ENCODE results near the gene RASIP1. TPM values are rescaled to one million over a fixed set of nuclear protein-coding genes. Genes with fewer than 3 reads are reported as not detected.

Gene RASIP1
- total RNA-seq, 1 donor from 2014 or later = 0.30 TPM

DNA sequence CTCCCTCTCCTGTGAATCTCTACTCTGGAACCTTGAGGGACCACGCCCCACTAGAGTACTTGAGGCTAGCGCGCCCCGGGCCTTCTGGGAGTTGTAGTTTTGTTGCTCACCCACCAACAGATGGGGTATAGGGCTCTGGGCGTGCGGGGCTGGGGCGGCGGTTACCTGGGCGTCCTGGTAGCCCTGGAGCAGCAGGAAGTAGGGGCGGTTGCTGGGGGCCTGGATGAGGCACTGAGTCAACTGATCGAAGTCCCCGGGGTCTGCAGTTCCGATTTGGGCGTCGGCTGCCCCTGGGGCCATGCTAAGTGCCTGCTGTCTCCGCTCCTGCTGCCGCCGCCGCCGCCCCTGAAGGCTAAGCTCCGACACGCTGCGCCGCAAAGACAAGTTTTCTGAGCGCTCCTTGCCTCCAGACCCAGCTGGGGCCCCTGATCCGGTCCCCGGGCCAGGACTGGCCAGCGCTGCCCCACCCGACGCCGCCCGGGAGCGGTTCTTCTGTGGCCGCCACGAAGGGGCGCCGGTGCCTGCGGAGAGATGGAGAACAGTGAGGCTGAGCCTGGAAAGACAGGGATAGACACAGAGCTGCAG is 5.3 kb downstream of the RASIP1 start:
- intact Hi-C loops (cut with micrococcal nuclease) = no loop called here

DNA sequence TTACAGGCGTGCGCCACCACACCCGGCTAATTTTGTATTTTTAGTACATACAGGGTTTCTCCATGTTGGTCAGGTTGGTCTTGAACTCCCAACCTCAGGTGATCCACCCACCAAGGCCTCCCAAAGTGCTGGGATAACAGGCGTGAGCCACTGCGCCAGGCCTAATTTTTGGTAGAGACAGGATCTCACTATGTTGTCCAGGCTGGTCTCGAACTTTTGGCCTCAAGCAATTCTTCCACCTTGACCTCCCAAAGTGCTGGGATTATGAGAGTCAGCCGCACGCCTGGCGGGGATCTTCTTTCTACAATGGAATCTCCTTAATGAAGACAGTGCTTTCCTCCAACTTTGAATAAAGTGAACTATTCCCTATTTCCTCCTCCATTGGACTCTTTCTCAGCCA is 5.8 kb downstream of the RASIP1 start:
- intact Hi-C loops (cut with micrococcal nuclease) = no loop called here

DNA sequence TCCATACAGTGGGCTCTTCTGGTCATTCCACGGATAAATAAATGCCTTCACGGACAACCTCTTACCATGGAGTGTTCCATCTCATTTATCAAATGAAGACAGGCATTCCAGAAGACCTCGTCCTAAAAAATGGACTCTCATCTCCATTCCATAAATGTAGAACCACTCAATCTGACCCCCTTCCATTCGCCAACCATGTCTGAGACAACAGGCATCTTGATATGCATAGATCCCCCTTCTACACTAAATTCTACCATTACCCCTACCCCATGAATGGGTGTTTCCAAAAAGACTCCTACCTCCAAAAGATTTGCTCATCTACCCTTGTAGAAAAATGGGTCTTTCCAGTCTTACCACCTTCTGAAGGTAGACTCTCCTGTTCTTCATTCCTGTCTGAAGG is 9.0 kb downstream of the RASIP1 start:
- intact Hi-C loops (cut with micrococcal nuclease) = no loop called here

DNA sequence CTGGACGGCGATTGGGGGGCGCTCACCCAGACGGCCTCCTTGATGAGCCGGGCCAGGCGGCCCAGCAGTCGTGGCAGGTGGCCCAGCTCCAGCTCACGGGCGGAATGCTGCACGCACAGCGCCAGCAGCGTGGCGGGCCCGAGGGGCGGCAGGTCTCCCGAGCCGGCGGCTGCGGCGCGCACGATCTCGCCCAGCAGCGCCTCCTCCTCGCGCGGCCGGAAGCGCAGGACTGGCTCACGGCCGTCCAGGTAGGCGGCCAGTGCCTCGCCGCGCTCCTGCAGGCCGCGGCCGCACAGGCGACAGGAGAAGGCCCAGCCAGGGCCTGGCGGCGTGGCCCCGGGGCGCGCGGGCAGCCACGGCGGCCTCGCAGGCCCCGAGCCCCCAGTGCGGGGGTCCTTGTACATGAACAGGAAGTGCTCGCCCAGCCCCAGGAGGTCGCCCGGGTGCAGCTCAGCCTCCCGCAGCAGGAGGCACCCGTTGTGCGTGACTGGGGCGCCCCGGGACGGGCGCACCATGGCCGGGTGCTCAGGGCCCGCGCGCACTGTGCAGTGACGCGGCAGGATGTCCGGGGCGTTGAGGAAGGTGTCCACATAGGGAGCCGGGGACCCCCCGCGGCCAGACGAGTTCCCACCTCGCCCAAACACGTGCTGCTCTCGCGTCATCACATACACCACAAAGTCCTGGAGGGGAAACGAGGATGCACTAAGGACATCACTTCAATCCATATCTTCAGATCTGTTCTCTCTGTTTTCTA is 11.3 kb downstream of the RASIP1 start:
- intact Hi-C loops (cut with micrococcal nuclease) = no loop called here

DNA sequence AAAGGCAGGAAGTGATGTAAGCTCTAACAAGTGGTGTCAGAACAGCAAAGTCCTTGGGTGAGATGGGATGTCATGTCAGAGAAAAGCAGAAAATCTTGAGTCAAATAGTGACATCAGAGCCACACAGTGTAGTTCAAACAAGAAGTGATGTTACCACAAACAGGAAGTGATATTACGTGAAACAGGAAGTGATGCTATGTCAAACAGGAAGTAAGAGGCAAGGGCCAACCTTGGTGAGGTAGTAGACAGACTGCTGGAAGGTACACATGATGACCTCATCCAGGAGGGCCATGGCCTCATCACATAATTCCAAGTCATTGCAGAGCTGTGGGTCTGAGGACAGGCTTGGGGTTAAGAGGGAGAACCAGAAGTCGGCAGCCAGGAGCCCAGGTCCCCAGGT is 13.9 kb downstream of the RASIP1 start:
- intact Hi-C loops (cut with micrococcal nuclease) = no loop called here

DNA sequence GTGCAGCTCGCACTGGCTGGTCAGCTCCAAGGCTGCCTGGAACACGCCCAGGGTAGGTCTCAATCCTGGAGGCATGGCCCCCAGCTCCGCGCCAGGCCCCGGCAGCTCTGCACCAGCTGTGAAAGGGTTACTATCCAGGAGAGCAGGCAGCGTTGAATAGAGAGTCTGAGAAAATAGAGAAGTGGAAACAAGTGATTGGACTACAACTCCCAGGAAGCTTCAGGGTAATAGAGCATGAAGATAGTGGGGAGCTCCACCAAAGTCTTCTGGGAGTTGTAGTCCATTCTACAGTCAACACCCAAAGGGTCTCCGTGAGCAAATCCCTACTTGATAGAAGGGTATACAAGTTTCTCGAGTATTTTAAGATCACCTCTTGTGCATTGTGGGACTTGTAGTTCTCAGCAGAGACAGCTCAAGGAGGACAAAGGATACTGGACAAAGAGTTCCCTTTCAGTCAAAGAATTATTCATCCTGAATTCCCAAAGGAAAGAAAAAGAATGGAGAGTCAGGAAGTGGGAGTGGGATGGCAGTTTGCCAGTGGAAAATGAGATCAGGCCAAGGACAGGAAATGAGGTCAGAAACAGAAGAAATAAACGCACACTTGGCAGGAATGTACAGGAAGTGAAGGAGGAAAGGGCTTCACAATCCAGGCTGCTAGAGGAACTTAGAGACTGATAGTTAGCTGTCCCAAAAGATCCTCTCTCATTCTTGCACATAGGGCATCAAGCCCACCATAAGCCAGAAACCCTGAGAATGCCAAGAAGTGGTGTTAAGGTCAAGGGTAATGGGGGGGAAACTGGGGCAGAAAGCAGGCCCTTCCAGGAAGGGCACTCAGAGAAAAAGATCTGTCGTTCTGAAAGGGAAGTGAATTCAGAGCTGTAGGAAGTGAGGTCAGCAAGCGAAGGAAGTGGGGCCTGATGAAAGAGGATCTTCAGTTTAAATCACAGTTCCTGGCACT is 15.3 kb downstream of the RASIP1 start:
- intact Hi-C loops (cut with micrococcal nuclease) = no loop called here

DNA sequence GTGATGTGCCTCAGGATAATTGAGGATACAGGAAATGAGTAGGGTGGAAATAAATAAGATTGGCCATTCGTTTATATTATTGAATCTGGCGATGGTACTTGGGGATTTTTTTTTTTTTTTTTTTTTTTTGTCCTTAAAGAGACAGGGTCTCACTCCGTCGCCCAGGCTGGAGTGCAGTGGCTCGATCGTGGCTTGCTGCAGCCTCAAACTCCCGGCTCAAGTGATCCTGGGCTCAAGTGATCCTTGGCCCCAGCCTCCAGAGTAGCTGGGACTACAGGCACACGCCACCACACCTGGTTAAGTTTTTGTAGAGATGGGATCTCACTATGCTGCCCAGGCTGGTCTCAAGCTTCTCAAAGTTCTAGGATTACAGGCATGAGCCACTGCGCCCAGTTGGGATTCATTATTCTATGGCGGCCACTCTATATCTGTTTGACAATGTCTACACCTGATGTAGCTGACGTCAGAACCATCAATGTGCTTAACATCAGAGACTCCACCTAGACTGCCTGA is 18.2 kb downstream of the RASIP1 start:
- intact Hi-C loops (cut with micrococcal nuclease) = no loop called here

DNA sequence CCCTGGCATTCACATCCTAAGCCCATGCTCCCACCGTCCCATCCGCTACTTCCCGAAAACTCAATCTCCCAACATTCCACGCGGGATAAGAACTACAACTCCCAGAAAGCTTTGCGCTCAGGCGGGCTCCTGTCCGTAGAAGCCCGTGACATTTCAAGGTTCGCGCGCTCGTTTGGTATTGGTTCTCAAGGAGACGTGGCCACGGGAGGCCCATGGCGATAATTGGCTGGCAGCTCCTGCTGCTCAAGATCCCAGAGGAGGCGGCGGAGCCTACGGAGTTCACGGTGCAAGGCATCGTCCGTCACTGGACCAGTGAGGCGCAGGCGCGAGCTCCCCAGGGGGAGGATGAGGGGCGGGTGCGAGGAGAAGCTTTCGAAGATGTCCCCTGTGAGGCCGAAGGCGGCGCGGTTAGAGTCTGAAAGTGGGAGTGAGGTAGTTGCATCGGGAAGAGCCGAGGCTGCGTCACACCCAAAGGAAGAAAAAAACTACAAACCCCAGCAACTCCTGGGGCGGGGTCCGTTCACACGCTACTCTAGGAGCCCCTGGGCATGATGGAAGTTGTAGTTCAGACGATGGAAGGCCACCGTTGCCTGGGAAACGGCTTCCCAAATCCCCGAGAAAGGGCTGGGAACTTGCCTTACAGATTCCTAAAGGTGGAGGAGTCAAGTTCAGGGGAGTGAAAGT is 19.7 kb downstream of the RASIP1 start:
- intact Hi-C loops (cut with micrococcal nuclease) = no loop called here

DNA sequence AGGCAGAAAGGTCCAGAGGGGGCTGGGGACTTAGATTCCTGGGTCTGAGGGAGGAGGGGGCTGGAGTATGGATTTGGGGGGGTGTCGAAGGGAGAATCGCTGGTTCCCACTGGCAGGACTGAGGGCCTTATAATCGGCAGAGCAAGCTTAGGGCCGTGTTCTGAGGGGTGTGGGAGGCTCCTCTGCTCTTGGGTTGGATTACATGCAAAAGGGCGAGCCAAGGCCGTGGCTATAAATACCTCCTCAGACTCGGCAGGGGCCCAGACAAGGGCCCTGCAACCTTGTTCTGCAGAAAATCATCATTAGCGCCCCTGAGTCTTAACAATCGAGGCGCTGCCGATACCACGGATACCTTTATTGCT is 20.2 kb downstream of the RASIP1 start:
- intact Hi-C loops (cut with micrococcal nuclease) = no loop called here

DNA sequence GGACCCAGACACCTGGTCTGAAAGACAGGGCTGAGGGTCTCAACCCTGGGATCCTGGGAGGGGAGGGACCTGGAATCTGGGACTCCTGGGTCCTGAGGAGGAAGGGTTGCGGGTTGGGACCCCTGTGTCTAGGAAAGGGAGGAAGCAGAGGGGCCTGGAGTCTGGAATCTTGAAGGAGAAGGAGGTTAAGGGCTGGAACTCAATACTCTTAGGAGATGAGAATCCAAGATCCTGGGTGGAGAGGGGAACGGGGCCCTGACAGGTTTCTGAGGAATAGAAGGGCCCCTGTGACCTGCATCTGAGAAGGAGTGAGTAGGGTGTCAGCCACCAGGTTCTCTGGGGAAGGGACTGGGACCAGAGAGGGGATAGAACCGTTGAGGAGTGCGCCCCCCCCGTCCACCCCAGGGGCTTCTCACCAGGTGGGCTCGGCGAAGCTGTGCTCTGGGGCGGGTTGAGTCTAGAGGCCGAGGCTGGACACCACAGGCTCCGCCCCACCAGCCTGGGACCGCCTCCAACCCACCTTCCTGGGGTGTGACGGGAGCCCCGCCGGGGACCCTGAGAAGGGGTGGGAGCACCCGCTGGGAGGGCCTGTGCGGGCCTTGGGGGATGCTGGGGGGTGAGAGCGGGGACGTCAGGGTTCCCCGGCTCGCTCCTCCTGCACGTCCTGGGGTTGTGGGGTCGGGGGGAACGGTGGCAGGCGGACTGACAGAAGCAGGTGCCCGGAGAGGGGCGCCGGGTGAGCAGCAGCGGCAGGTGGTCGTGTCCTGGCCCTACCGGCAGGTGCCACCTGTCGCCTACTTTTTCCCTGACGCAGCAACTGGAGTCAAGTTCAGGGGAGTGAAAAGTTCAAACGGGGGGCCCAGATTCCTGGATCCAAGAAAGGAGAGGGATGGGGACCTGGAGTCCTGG is 20.9 kb downstream of the RASIP1 start, which contains the start of gene MAMSTR:
TSS of gene MAMSTR (minus strand) at position 463 of the 909 bp plus-strand sequence. CDS start 694 bp downstream, outside the sequence.
- intact Hi-C loops (cut with micrococcal nuclease) = loop anchor here (10.0 kb wide), 1 partner anchor 205 kb away; the partner anchor contains the start of gene LMTK3

DNA sequence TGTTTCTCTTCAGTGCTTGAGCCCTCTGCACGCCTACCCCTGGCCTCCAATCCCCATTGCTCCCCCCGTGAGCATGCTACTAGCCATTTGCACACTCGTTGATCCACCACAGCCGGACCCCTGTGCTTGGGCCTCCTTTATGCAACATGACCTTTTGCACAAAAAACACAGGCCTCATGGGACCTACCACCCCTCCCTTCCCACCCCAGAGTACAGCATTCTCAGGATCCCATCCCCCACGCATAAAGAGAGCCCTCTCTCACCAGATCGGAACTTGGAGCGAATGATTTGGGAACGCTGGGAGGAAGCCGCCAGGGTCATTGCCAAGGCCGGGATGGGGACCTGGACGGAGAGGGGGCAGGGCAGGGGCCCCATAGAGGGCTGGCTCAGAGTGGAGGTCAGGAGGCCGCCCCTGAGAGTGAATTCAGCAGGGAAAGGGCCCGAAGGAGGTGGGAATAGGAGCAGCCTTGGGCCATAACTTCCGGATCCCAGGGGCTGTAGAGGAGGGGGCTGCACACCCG is 21.6 kb downstream of the RASIP1 start:
- intact Hi-C loops (cut with micrococcal nuclease) = loop anchor here (10.0 kb wide), 1 partner anchor 204 kb away; the partner anchor contains the start of gene LMTK3

DNA sequence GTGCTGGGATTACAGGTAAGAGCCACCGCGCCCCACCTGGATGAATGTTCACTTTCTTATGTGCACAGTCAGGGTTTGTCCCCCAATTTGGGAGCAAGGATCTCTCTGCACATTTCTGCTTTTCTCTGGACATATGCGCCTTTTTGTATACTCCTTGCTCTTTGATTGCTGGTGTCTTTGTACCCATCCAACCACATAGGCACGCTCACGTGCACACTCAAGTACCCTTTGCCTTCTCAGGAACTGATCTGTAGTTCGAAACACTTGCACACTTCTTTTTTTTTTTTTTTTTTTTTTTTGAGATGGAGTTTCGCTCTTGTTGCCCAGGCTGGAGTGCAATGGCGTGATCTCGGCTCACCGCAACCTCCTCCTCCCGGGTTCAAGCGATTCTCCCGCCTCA is 22.3 kb downstream of the RASIP1 start:
- intact Hi-C loops (cut with micrococcal nuclease) = loop anchor here (10.0 kb wide), 1 partner anchor 203 kb away; the partner anchor contains the start of gene LMTK3

DNA sequence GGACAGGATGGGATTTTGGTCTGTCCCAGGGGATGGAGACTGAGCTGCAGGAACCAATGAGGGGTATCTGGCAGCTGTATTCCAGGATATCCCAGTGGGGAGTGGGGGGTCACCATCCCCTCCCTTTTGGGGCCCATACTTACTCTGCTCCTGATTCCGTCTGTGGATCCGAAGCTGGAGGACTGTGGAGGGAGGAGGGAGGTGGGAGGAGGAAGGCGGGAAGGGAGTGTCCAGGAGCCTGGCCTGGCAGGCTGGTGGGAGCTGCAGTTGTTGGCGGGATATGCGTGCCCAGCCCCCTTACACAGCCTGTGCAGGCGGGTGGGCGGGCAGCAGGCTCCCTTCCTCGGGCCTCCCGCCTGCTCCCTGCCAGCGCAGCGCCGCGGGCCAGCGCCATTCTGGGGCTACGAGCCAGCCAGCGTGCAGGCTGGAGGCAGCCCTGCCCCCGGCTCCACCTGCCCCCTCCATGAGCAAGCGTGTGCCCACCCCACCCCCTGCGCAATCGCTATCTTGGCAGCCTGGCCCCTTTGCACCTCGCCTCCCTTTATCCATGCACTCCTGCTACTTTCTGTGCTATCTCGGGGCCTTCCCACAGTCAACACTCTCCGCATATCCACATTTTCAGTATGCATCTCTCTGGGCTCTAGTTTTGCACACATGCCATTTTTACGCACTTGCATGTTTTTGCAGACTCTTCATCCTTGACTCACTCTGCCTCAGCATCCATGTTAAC is 23.7 kb downstream of the RASIP1 start:
- intact Hi-C loops (cut with micrococcal nuclease) = loop anchor here (10.0 kb wide), 1 partner anchor 202 kb away; the partner anchor contains the start of gene LMTK3

DNA sequence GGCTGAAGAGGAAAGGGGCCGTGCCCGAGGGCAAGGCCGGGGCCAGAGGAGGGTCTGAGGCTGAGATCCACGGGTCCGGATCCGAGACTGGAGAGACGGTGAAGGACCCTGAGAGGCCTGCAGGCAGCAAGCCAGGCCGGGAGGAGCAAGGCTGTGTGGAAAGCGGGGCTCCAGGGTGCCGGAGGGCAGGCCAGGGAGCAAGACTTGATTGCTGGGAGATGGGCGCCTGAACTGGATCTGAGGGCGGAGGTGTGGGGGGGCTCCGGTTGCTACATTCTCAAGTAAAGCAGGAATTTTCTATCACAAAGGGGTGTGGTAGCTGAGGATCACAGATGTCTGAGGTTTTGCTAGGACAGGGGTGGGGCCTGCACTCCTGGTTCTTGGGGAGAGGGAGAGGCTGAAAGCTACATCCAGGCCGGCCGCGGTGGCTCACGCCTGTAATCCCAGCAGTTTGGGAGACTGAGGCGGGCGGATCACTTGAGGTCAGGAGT is 24.7 kb downstream of the RASIP1 start:
- intact Hi-C loops (cut with micrococcal nuclease) = loop anchor here (2.0 to 10.0 kb wide), 2 partner anchors 69 to 201 kb away; partner anchors contain the start of genes CA11 and LMTK3

DNA sequence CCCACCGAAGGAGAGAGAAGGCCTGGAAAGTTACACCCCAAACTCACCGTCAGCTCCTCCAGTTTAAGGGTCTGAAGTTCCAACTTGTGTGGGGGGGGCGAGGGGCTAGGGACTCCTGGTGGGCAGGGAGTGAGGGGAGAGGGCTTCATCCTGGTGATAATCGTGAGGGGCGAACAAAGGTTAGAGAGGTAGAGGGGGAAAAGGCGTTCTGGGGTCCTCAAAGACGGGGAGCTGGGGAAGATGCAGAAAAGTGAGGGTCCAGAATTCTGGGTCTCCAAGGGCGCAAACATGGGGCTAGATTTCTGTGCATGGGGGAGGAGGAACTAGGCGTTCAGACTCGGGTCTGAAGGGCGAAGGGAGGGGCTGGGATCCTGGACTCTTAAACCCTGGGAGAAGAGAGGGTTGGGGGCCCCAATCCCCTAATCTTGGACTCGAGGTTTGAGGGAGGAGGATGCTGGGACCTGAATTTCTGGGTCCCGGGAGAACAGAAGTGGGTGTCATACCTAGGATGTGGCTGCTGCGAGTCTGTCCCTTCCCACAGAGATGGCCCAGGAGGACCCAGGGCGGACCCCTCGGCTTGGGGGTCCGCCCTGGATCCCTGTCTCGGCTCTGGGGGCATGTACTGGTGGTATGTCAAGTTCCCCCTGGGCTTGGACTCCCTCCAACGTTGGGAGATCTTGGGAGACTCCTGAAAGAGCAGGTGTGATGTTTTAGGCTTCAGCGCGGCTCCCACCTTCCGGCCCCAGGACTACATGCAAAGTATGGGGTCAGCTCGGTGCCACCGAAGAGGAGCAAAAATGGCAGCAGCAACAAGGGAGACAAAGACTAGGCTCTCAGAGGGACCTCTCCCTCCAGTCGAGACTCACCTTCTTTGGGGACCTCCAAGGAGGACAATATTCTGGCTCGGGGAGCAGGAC is 25.4 kb downstream of the RASIP1 start:
- intact Hi-C loops (cut with micrococcal nuclease) = loop anchor here (1.0 to 10.0 kb wide), 6 partner anchors 24 to 1051 kb away; partner anchors contain the start of genes CA11, DBP and LMTK3

DNA sequence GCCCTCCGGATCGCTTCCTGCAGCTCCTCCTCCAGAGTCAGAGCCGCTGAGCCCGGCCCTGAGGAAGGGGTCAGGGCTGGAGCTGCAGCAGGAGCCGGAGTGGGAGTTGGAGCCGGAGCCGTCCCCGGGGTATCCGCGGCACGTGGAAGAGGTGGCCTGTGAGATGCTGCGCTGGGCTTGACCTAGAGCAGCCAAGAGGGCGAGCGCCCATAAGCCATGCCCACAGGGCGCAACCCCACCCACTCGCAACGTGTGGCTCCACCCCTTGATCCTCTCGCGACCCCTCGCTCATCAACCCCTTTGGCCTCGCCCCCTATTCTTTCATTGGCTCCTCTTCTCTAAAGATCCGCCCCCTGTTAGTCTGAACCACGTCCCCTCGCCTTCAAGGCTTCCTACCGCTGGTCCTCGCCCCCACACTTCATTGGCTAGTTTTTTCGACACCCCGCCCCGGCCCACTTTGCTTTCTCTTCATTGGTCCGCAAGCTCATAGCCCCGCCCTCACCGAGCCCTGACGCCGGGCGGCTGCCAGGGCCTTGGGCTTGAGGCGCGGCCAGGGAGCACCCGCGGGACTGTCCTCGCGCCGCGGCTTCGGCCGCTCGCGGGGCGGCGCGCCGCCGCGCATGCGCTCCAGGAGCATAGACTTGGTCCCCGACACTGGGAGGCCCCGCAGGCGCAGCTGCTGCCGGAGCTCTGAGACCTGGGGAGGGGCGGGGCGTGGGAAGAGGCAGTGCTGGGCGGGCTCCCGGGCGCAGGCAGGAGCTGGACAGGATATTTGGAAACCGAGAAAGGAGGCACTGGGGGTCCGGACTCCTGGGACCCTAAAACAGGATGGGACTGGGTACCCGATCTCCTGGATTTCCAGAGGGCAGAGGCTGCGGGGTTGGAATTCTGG is 26.3 kb downstream of the RASIP1 start:
- intact Hi-C loops (cut with micrococcal nuclease) = loop anchor here (1.0 to 10.0 kb wide), 6 partner anchors 25 to 1052 kb away; partner anchors contain the start of genes CA11, DBP and LMTK3

Data from T-helper 2 cell treated with Interferon-gamma antibody and Interleukin-4, amounts not matched to agents 100 ng/mL and 5 ng/mL, for 36 hours (primary cell).